HG02759 (cell line): ENCODE measurements around the gene NBEAL2.
"Not testable (repeated sequence)": the region's sequence is repeated elsewhere in the genome, so short reads cannot be mapped to it uniquely, and the experiment has no call there.

Experiments
- ATAC-seq: cut with Tn5 transposase; IDR thresholded peaks from one replicate; pipeline ENCODE4 v1.9.1; 2021; ENCODE audit warnings: mild to moderate bottlenecking, moderate library complexity; ENCODE audit not compliant: unreplicated experiment

NBEAL2 gene

GRCh38 chr3:47028146-47028545 lies 48.7 kb downstream of the NBEAL2 start:
- ATAC-seq = no peak

GRCh38 chr3:47028667-47029066 lies 49.2 kb downstream of the NBEAL2 start:
- no peak for ATAC-seq

- ATAC-seq = not testable (repeated sequence)
Measured at GRCh38 chr3:47031041-47031440, 51.6 kb downstream of the NBEAL2 start.

GRCh38 chr3:47034868-47035489 lies 55.5 kb downstream of the NBEAL2 start:
- ATAC-seq = no peak

GRCh38 chr3:47035645-47036044 lies 56.2 kb downstream of the NBEAL2 start:
- no peak for ATAC-seq

GRCh38 chr3:47036145-47036544 lies 56.7 kb downstream of the NBEAL2 start:
- no peak for ATAC-seq

- not testable (repeated sequence) for ATAC-seq
Measured at GRCh38 chr3:47037302-47037701, 57.8 kb downstream of the NBEAL2 start.

- ATAC-seq = no peak
Measured at GRCh38 chr3:47041114-47041513, 61.6 kb downstream of the NBEAL2 start.

GRCh38 chr3:47042231-47042791 lies 62.8 kb downstream of the NBEAL2 start:
- no peak for ATAC-seq

- ATAC-seq = no peak
Measured at GRCh38 chr3:47047069-47047468, 67.6 kb downstream of the NBEAL2 start.

GRCh38 chr3:47047673-47048072 lies 68.2 kb downstream of the NBEAL2 start:
- ATAC-seq = no peak

GRCh38 chr3:47054412-47054811 lies 74.9 kb downstream of the NBEAL2 start:
- no peak for ATAC-seq

- no peak for ATAC-seq
Measured at GRCh38 chr3:47056705-47057104, 77.2 kb downstream of the NBEAL2 start.

GRCh38 chr3:47057212-47057671 lies 77.8 kb downstream of the NBEAL2 start:
- no peak for ATAC-seq
